BJ (cell line): ENCODE data around the gene COL4A5. TPM values are rescaled to one million over a fixed set of nuclear protein-coding genes. Genes with fewer than 3 reads are reported as not detected.

Experiments
- CTCF ChIA-PET: fragments of 350-600 bp; formaldehyde crosslinking; extraction: SDS; loops from one replicate; lab custom pipeline; 2021; ENCODE audit warnings: antibody characterized with exemption, inconsistent platforms; lab: Yijun Ruan, JAX
- POLR2A ChIA-PET: fragments of 300-600 bp; sonication (Branson Sonifier 250); formaldehyde crosslinking; extraction: SDS; loops from one replicate; lab custom pipeline; 2021; ENCODE audit warnings: antibody characterized with exemption; lab: Charles Lee
- DNase-seq: peaks from one replicate; pipeline ENCODE4 v3.0.0-alpha.2; 2011; ENCODE audit warnings: low read depth
- H3K27me3 ChIP-seq: 2 replicates; pipeline ENCODE4 v1.6.0; 2011; ENCODE audit warnings: low read length; ENCODE audit not compliant: control insufficient read depth, insufficient read depth
- H3K36me3 ChIP-seq: 2 replicates; pipeline ENCODE4 v1.5.1; 2011; ENCODE audit warnings: low read length; ENCODE audit not compliant: control insufficient read depth, insufficient read depth
- H3K4me3 ChIP-seq: 2 replicates; pipeline ENCODE4 v1.5.1; 2011; ENCODE audit warnings: low read depth, mild to moderate bottlenecking, control low read depth, low read length
- polyA plus RNA-seq: library from polyadenylated mRNA; depleted of rRNA; stranded (reverse); fragments of >200 nt; gene quantifications from 2 replicates; pipeline ENCODE4 v1.2.3, GENCODE V29; 2011
- TF ChIP-seq, protein P1 (sequence below): IDR thresholded peaks from 2 replicates; pipeline ENCODE4 v1.5.1; 2011; ENCODE audit warnings: low read depth, mild to moderate bottlenecking, control low read depth, inconsistent platforms, low read length, moderate library complexity; ENCODE audit not compliant: insufficient read depth

COL4A5 gene
- polyA plus RNA-seq, 1 experiment: 13.2 TPM

GRCh38 chrX:108614616-108615015 is 175.0 kb downstream of the COL4A5 start:
- TF ChIP-seq, protein P1, sequence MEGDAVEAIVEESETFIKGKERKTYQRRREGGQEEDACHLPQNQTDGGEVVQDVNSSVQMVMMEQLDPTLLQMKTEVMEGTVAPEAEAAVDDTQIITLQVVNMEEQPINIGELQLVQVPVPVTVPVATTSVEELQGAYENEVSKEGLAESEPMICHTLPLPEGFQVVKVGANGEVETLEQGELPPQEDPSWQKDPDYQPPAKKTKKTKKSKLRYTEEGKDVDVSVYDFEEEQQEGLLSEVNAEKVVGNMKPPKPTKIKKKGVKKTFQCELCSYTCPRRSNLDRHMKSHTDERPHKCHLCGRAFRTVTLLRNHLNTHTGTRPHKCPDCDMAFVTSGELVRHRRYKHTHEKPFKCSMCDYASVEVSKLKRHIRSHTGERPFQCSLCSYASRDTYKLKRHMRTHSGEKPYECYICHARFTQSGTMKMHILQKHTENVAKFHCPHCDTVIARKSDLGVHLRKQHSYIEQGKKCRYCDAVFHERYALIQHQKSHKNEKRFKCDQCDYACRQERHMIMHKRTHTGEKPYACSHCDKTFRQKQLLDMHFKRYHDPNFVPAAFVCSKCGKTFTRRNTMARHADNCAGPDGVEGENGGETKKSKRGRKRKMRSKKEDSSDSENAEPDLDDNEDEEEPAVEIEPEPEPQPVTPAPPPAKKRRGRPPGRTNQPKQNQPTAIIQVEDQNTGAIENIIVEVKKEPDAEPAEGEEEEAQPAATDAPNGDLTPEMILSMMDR: no peak
- ChIA-PET CTCF (no interaction called here), POLR2A (no interaction called here)

DNA sequence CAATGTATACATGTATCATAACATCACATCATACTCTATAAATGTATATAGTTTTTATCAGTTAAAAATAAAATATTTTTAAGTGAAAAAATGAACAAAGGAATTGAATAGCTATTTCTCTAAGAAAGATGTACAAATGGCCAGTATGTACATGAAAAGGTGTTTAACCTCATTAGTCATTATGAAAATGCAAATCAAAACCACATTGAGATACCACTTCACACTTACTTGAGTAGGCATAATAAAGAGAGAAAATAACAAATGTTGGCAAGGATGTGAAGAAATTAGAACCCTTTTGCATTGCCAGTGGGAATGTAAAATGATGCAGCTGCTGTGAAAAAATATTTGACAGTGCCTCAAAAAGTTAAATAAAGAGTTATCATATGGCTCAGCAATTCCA is 201.2 kb downstream of the COL4A5 start:
- POLR2A ChIA-PET: no interaction called here
- H3K4me3 ChIP-seq: no peak overlapping the region

More at GRCh38 chrX:108614616-108615015, 175.0 kb downstream of the COL4A5 start:
- Histone ChIP-seq H3K36me3 (no peaks in the 10 kb centered on the region), H3K4me3 (no peak overlapping the region), H3K27me3 (no peaks in the 10 kb centered on the region)
- DNase-seq: no peak

DNA sequence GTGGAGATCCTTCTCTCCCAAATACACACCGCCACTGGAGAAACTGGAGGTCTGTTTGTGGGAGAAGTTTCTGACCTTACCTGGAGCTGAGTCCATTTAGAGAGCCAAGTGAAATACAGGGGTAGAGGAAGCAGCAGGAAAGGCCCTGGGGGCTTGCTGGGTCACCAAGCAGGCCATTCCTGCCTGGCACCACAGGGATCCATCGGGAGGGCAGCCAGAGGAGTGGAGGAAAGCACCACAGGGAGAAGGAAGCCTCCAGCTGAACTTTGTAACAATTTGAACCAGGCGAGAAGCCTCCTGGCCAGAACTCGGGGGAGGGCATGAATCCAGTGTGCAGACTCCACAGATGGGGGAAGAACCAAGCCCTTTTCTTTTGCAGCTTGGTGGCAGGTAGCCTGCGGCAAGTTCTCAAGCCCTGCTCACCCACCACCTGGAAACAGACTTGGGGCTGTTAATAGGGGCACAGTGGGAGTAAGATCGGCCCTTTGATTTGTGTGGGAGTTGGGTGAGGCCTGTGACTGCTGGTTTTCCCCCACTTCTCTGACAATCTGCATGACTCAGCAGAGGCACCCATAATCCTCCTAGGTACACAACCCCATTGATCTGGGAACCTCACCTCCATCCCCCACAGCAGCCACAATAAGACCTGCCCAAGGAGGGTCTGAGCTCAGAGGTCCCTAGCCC is 202.1 kb downstream of the COL4A5 start:
- CTCF ChIA-PET: no interaction called here
- POLR2A ChIA-PET: no interaction called here
- TF ChIP-seq, protein P1: no peak

More for the DNA sequence above, 201.2 kb downstream of the COL4A5 start:
- Histone ChIP-seq H3K27me3 (no peaks in the 10 kb centered on the region), H3K36me3 (no peaks in the 10 kb centered on the region)
- TF ChIP-seq, protein P1: no peak
- CTCF ChIA-PET: no interaction called here
- no peak for DNase-seq

DNA sequence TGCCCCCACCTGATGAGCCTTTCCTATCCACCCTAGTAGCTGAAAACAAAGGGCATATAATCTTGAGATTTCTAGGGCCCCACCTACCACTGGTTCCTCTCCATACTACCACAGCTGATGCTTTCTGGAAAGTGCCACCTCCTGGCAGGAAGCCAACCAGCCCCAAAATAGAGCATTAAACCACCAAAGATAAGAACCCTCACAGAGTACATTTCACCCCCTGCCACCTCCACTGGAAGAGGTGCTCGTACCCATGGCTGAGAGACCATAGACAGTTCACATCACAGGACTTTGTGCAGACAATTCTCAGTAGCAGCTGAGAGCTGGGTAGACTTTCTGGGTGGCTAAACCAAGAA is 202.6 kb downstream of the COL4A5 start:
- Histone ChIP-seq H3K36me3 (no peaks in the 10 kb centered on the region), H3K4me3 (no peak overlapping the region), H3K27me3 (no peaks in the 10 kb centered on the region)
- TF ChIP-seq, protein P1: no peak
- POLR2A ChIA-PET: no interaction called here
- DNase-seq: no peak
- CTCF ChIA-PET: no interaction called here

More for the DNA sequence above, 202.1 kb downstream of the COL4A5 start:
- no peaks in the 10 kb centered on the region for H3K27me3 ChIP-seq
- no peak overlapping the region for H3K4me3 ChIP-seq
- no peak for DNase-seq
- H3K36me3 ChIP-seq: no peaks in the 10 kb centered on the region

- Histone ChIP-seq H3K36me3 (no peaks in the 10 kb centered on the region), H3K27me3 (no peaks in the 10 kb centered on the region), H3K4me3 (no peak overlapping the region)
- CTCF ChIA-PET: no interaction called here
- TF ChIP-seq, protein P1: no peak
- no peak for DNase-seq
- POLR2A ChIA-PET: no interaction called here
Observed at GRCh38 chrX:108664701-108665100, 225.1 kb downstream of the COL4A5 start.
